PC-9 (cell line): ENCODE results near the gene USP28.

ENCODE experiments used
- CTCF ChIP-seq: fragments of 200-600 bp; sonication (generic); conservative IDR thresholded peaks from 2 replicates; pipeline ENCODE4 v1.6.1; 2017; ENCODE audit warnings: mixed run types, antibody characterized with exemption, mild to moderate bottlenecking, moderate library complexity
- EZH2 ChIP-seq: fragments of 200-600 bp; sonication (generic); IDR thresholded peaks from 2 replicates; pipeline ENCODE4 v1.8.0; 2017; ENCODE audit warnings: antibody characterized with exemption, low read depth

GRCh38 chr11:113904379-113905101 is 29.2 kb upstream of the USP28 start, which contains the start of gene HTR3B:
- TF ChIP-seq CTCF (no peak), EZH2 (no peak)
